Stimulated activated CD4-positive, alpha-beta T cell treated with anti-CD3 and anti-CD28 coated beads, TNF-alpha, amount 100 ng/mL, for 4 hours (primary cell): ENCODE results near the gene RADX.
"Not testable (repeated sequence)": the region's sequence is repeated elsewhere in the genome, so short reads cannot be mapped to it uniquely, and the experiment has no call there.

Experiments
- DNase-seq, 3 experiments: peaks; one replicate each; pipeline ENCODE4 v3.0.0-alpha.2; 2020; ENCODE audit warnings: low read depth in 3 of 3

Gene RADX

GRCh38 chrX:106611679-106612392 lies at the start of gene RADX:
TSS of gene RADX (plus strand) at chrX:106611978. CDS start at chrX:106612081, 103 bp downstream.
- peak; percentile 58 to 76 (median 67) for DNase-seq

- no peak for DNase-seq
Measured at GRCh38 chrX:106564986-106565385, 46.8 kb upstream of the RADX start.

- no peak for DNase-seq
Measured at GRCh38 chrX:106566362-106566761, 45.4 kb upstream of the RADX start.

- no peak for DNase-seq
Measured at GRCh38 chrX:106581856-106582255, 29.9 kb upstream of the RADX start.

- DNase-seq, result no peak
Measured at GRCh38 chrX:106585478-106585877, 26.3 kb upstream of the RADX start.

- no peak for DNase-seq
Measured at GRCh38 chrX:106588801-106589200, 23.0 kb upstream of the RADX start.

GRCh38 chrX:106599411-106599810 lies 12.4 kb upstream of the RADX start:
- DNase-seq, result no peak

GRCh38 chrX:106606571-106606970 lies 5.2 kb upstream of the RADX start:
- no peak for DNase-seq

GRCh38 chrX:106608016-106608415 lies 3.8 kb upstream of the RADX start:
- DNase-seq, result no peak

GRCh38 chrX:106611317-106611678 lies 480 bp upstream of the RADX start:
- no peak for DNase-seq

GRCh38 chrX:106612393-106612763 lies 600 bp downstream of the RADX start:
- no peak for DNase-seq

- DNase-seq, result no peak
Measured at GRCh38 chrX:106613277-106613676, 1.5 kb downstream of the RADX start.

GRCh38 chrX:106615041-106615440 lies 3.3 kb downstream of the RADX start:
- no peak for DNase-seq

GRCh38 chrX:106619797-106620196 lies 8.0 kb downstream of the RADX start:
- no peak for DNase-seq

GRCh38 chrX:106621836-106622235 lies 10.1 kb downstream of the RADX start:
- DNase-seq, result no peak

GRCh38 chrX:106626789-106627188 lies 15.0 kb downstream of the RADX start:
- DNase-seq, result no peak

- DNase-seq, result no peak
Measured at GRCh38 chrX:106631615-106632014, 19.8 kb downstream of the RADX start.

GRCh38 chrX:106649523-106650428 lies 38.0 kb downstream of the RADX start:
- no peak for DNase-seq

- DNase-seq, result not testable (repeated sequence)
Measured at GRCh38 chrX:106653625-106654024, 41.8 kb downstream of the RADX start.

- no peak for DNase-seq
Measured at GRCh38 chrX:106670631-106671030, 58.9 kb downstream of the RADX start.

- no peak for DNase-seq
Measured at GRCh38 chrX:106672527-106672926, 60.7 kb downstream of the RADX start.

- no peak for DNase-seq
Measured at GRCh38 chrX:106680716-106681115, 68.9 kb downstream of the RADX start.

- no peak for DNase-seq
Measured at GRCh38 chrX:106684207-106684606, 72.4 kb downstream of the RADX start.
